MM.1S (cell line): Measurements from ENCODE around the gene LHFPL2.

Experiments used
- EZH2 ChIP-seq: fragments of 300-600 bp; sonication (generic); optimal IDR thresholded peaks from 2 replicates; pipeline ENCODE3; 2017; ENCODE audit warnings: low read depth, mild to moderate bottlenecking, antibody characterized with exemption, low read length, mixed read lengths
- EZH2phosphoT487 ChIP-seq: fragments of 300-600 bp; sonication (generic); IDR thresholded peaks from 2 replicates; pipeline ENCODE4 v1.6.1; 2018; ENCODE audit warnings: antibody characterized with exemption, low read length
- TF ChIP-seq, protein P1 (sequence below): fragments of 300-600 bp; sonication (generic); IDR thresholded peaks from 2 replicates; pipeline ENCODE4 v1.5.1; 2016; ENCODE audit warnings: antibody characterized with exemption, low read length, mixed read lengths

- TF ChIP-seq, protein P1, sequence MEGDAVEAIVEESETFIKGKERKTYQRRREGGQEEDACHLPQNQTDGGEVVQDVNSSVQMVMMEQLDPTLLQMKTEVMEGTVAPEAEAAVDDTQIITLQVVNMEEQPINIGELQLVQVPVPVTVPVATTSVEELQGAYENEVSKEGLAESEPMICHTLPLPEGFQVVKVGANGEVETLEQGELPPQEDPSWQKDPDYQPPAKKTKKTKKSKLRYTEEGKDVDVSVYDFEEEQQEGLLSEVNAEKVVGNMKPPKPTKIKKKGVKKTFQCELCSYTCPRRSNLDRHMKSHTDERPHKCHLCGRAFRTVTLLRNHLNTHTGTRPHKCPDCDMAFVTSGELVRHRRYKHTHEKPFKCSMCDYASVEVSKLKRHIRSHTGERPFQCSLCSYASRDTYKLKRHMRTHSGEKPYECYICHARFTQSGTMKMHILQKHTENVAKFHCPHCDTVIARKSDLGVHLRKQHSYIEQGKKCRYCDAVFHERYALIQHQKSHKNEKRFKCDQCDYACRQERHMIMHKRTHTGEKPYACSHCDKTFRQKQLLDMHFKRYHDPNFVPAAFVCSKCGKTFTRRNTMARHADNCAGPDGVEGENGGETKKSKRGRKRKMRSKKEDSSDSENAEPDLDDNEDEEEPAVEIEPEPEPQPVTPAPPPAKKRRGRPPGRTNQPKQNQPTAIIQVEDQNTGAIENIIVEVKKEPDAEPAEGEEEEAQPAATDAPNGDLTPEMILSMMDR = no peak
- TF ChIP-seq EZH2 = no peak
- no peak for TF ChIP-seq EZH2phosphoT487
These were observed 142.1 kb downstream of the LHFPL2 start for GRCh38 chr5:78506261-78507024.
